Measurements from ENCODE around the gene AOPEP. TPM values are rescaled to one million over a fixed set of nuclear protein-coding genes. Genes with fewer than 3 reads are reported as not detected.

The AOPEP gene
- total RNA-seq, 1 experiment from 2014 or later: 14.4 TPM

DNA sequence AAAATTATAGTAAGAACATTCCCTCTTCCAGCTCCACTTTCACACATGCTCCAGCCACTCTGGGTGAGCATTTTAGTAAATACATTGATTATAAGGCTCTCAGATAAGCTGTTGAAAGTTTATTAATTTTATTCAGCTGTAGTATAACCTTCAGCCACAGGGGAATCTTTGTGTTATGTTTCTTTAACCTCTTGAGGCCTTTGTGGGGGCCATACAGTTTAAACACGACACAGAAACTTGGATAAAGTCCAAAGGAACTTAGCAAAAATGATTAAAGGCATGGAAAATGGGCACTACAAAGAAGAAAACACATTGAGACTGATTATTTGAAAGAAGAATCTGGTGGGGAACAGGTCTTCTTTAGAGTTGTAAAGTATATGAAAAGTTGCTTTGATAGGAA lies 70.2 kb downstream of the AOPEP start:
- POLR2A ChIA-PET: no interaction called here
- CTCF ChIA-PET: interaction anchor here (0.9 kb wide), 1 partner anchor 242 kb away, joined by 4 read pairs; the partner anchor contains the start of gene PCAT7
- Mint-ChIP-seq H3K4me1 (no peaks in the 10 kb centered on the region), H3K9me3 (no peaks in the 10 kb centered on the region), H3K4me3 (no peak overlapping the region), H3K27me3 (ENCODE audit: low read depth) (no peaks in the 10 kb centered on the region), H3K36me3 (peaks cover 2% of the 10 kb centered on the region), H3K27ac (no peak overlapping the region)
- DNase-seq (ENCODE audit: low spot score): no peak
- ATAC-seq: no peak
- TF ChIP-seq ETV6 (CRISPR knock-in tag; IDR thresholded peaks at IDR 0.05) (no peak), PRRX2 (CRISPR knock-in tag; IDR thresholded peaks at IDR 0.05) (no peak), FOXK1 (CRISPR knock-in tag; IDR thresholded peaks at IDR 0.05) (no peak), NFYB (CRISPR knock-in tag; conservative IDR thresholded peaks at IDR 0.05; ENCODE audit: low read depth) (no peak), ZNF671 (CRISPR knock-in tag; IDR thresholded peaks at IDR 0.05) (no peak), TEAD4 (CRISPR knock-in tag; IDR thresholded peaks at IDR 0.05) (no peak), ZNF396 (CRISPR knock-in tag; IDR thresholded peaks at IDR 0.05; ENCODE audit: borderline replicate concordance) (no peak), ELF4 (CRISPR knock-in tag; IDR thresholded peaks at IDR 0.05; ENCODE audit: low read depth) (no peak), ESRRA (CRISPR knock-in tag; IDR thresholded peaks at IDR 0.05; ENCODE audit: borderline replicate concordance) (no peak), ZBTB21 (CRISPR knock-in tag; IDR thresholded peaks at IDR 0.05; ENCODE audit: borderline replicate concordance) (no peak), CREM (CRISPR knock-in tag; IDR thresholded peaks at IDR 0.05) (no peak), OVOL2 (CRISPR knock-in tag; IDR thresholded peaks at IDR 0.05; ENCODE audit: borderline replicate concordance) (no peak), JUN (CRISPR knock-in tag; IDR thresholded peaks at IDR 0.05) (no peak), CBFB (CRISPR knock-in tag; IDR thresholded peaks at IDR 0.05; ENCODE audit: low read depth) (no peak), MYBL2 (CRISPR knock-in tag; IDR thresholded peaks at IDR 0.05) (no peak), GABPB1 (CRISPR knock-in tag; IDR thresholded peaks at IDR 0.05) (no peak)
- TF ChIP-seq, protein P1, sequence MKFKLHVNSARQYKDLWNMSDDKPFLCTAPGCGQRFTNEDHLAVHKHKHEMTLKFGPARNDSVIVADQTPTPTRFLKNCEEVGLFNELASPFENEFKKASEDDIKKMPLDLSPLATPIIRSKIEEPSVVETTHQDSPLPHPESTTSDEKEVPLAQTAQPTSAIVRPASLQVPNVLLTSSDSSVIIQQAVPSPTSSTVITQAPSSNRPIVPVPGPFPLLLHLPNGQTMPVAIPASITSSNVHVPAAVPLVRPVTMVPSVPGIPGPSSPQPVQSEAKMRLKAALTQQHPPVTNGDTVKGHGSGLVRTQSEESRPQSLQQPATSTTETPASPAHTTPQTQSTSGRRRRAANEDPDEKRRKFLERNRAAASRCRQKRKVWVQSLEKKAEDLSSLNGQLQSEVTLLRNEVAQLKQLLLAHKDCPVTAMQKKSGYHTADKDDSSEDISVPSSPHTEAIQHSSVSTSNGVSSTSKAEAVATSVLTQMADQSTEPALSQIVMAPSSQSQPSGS (CRISPR knock-in tag; IDR thresholded peaks at IDR 0.05; ENCODE audit: borderline replicate concordance, low read depth): no peak
- TF ChIP-seq, protein P2, sequence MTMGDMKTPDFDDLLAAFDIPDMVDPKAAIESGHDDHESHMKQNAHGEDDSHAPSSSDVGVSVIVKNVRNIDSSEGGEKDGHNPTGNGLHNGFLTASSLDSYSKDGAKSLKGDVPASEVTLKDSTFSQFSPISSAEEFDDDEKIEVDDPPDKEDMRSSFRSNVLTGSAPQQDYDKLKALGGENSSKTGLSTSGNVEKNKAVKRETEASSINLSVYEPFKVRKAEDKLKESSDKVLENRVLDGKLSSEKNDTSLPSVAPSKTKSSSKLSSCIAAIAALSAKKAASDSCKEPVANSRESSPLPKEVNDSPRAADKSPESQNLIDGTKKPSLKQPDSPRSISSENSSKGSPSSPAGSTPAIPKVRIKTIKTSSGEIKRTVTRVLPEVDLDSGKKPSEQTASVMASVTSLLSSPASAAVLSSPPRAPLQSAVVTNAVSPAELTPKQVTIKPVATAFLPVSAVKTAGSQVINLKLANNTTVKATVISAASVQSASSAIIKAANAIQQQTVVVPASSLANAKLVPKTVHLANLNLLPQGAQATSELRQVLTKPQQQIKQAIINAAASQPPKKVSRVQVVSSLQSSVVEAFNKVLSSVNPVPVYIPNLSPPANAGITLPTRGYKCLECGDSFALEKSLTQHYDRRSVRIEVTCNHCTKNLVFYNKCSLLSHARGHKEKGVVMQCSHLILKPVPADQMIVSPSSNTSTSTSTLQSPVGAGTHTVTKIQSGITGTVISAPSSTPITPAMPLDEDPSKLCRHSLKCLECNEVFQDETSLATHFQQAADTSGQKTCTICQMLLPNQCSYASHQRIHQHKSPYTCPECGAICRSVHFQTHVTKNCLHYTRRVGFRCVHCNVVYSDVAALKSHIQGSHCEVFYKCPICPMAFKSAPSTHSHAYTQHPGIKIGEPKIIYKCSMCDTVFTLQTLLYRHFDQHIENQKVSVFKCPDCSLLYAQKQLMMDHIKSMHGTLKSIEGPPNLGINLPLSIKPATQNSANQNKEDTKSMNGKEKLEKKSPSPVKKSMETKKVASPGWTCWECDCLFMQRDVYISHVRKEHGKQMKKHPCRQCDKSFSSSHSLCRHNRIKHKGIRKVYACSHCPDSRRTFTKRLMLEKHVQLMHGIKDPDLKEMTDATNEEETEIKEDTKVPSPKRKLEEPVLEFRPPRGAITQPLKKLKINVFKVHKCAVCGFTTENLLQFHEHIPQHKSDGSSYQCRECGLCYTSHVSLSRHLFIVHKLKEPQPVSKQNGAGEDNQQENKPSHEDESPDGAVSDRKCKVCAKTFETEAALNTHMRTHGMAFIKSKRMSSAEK (CRISPR knock-in tag; IDR thresholded peaks at IDR 0.05; ENCODE audit: borderline replicate concordance): no peak
- TF ChIP-seq, protein P3, sequence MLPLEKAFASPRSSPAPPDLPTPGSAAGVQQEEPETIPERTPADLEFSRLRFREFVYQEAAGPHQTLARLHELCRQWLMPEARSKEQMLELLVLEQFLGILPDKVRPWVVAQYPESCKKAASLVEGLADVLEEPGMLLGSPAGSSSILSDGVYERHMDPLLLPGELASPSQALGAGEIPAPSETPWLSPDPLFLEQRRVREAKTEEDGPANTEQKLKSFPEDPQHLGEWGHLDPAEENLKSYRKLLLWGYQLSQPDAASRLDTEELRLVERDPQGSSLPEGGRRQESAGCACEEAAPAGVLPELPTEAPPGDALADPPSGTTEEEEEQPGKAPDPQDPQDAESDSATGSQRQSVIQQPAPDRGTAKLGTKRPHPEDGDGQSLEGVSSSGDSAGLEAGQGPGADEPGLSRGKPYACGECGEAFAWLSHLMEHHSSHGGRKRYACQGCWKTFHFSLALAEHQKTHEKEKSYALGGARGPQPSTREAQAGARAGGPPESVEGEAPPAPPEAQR (CRISPR knock-in tag; IDR thresholded peaks at IDR 0.05): no peak
- TF ChIP-seq, protein P4, sequence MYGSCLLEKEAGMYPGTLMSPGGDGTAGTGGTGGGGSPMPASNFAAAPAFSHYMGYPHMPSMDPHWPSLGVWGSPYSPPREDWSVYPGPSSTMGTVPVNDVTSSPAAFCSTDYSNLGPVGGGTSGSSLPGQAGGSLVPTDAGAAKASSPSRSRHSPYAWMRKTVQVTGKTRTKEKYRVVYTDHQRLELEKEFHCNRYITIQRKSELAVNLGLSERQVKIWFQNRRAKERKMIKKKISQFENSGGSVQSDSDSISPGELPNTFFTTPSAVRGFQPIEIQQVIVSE (CRISPR knock-in tag; IDR thresholded peaks at IDR 0.05; ENCODE audit: borderline replicate concordance): no peak

DNA sequence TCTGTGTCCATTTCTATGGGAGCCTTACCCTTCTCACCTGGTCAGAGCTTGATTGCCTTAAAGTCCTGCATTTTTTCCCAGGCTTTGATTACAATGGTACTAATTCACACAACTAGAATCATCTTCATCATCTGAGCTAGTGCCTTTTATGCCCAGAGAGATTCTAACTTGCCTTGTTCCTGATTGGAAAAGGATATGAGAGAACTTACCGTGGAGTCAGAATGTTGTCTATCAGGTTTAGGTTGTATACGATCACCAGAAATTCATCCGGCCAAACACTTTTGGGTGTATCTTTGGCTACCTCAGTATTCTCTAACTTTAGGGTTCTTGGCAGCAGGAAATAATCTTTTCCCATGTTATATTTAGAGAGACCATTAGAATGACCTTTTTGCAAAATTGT lies 71.7 kb downstream of the AOPEP start:
- DNase-seq (ENCODE audit: low spot score) (no peak), ATAC-seq (no peak)
- Mint-ChIP-seq H3K36me3 (no peaks in the 10 kb centered on the region; the same call in 1 of the 2 replicates), H3K4me3 (no peak overlapping the region), H3K4me1 (no peaks in the 10 kb centered on the region), H3K27me3 (ENCODE audit: low read depth) (no peaks in the 10 kb centered on the region), H3K9me3 (no peaks in the 10 kb centered on the region), H3K27ac (no peak overlapping the region)
- ChIA-PET CTCF (interaction anchor here (0.6 kb wide), 1 partner anchor 198 kb away, joined by 4 read pairs; no protein-coding TSS in a partner anchor), POLR2A (no interaction called here)
- TF ChIP-seq, protein P5, sequence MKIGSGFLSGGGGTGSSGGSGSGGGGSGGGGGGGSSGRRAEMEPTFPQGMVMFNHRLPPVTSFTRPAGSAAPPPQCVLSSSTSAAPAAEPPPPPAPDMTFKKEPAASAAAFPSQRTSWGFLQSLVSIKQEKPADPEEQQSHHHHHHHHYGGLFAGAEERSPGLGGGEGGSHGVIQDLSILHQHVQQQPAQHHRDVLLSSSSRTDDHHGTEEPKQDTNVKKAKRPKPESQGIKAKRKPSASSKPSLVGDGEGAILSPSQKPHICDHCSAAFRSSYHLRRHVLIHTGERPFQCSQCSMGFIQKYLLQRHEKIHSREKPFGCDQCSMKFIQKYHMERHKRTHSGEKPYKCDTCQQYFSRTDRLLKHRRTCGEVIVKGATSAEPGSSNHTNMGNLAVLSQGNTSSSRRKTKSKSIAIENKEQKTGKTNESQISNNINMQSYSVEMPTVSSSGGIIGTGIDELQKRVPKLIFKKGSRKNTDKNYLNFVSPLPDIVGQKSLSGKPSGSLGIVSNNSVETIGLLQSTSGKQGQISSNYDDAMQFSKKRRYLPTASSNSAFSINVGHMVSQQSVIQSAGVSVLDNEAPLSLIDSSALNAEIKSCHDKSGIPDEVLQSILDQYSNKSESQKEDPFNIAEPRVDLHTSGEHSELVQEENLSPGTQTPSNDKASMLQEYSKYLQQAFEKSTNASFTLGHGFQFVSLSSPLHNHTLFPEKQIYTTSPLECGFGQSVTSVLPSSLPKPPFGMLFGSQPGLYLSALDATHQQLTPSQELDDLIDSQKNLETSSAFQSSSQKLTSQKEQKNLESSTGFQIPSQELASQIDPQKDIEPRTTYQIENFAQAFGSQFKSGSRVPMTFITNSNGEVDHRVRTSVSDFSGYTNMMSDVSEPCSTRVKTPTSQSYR (CRISPR knock-in tag; IDR thresholded peaks at IDR 0.05): no peak
- TF ChIP-seq SMAD4 (CRISPR knock-in tag; IDR thresholded peaks at IDR 0.05) (no peak), RORB (CRISPR knock-in tag; IDR thresholded peaks at IDR 0.05) (no peak), SP1 (CRISPR knock-in tag; conservative IDR thresholded peaks at IDR 0.05) (no peak)
- TF ChIP-seq, protein P1 (CRISPR knock-in tag; IDR thresholded peaks at IDR 0.05; ENCODE audit: borderline replicate concordance, low read depth): no peak

Data from WTC11 (cell line).